GM21529 (cell line): ENCODE data around the gene ZBTB44.
"Not testable (repeated sequence)": the region's sequence is repeated elsewhere in the genome, so short reads cannot be mapped to it uniquely, and the experiment has no call there.

Experiments
- ATAC-seq: cut with Tn5 transposase; IDR thresholded peaks from one replicate; pipeline ENCODE4 v1.9.1; 2021; ENCODE audit not compliant: unreplicated experiment

ZBTB44 gene

GRCh38 chr11:130249371-130249770 lies 65.3 kb downstream of the ZBTB44 start:
- no peak for ATAC-seq

GRCh38 chr11:130247319-130247718 lies 67.4 kb downstream of the ZBTB44 start:
- ATAC-seq = no peak

GRCh38 chr11:130246738-130247137 lies 68.0 kb downstream of the ZBTB44 start:
- ATAC-seq = no peak

GRCh38 chr11:130246270-130246669 lies 68.4 kb downstream of the ZBTB44 start:
- no peak for ATAC-seq

GRCh38 chr11:130245375-130245774 lies 69.3 kb downstream of the ZBTB44 start:
- ATAC-seq = not testable (repeated sequence)

GRCh38 chr11:130244848-130245247 lies 69.9 kb downstream of the ZBTB44 start:
- no peak for ATAC-seq

- peak; percentile 83 for ATAC-seq
These were observed 70.9 kb downstream of the ZBTB44 start for GRCh38 chr11:130243816-130244215.

- no peak for ATAC-seq
These were observed 73.0 kb downstream of the ZBTB44 start for GRCh38 chr11:130241713-130242112.

- peak; percentile 55 for ATAC-seq
These were observed 77.3 kb downstream of the ZBTB44 start for GRCh38 chr11:130237282-130238006.

GRCh38 chr11:130234315-130234714 lies 80.4 kb downstream of the ZBTB44 start:
- no peak for ATAC-seq

- ATAC-seq = not testable (repeated sequence)
These were observed 80.8 kb downstream of the ZBTB44 start for GRCh38 chr11:130233888-130234287.

- not testable (repeated sequence) for ATAC-seq
These were observed 81.2 kb downstream of the ZBTB44 start for GRCh38 chr11:130233486-130233885.

- no peak for ATAC-seq
These were observed 87.3 kb downstream of the ZBTB44 start for GRCh38 chr11:130227373-130227772.

- ATAC-seq = no peak
These were observed 91.3 kb downstream of the ZBTB44 start for GRCh38 chr11:130223291-130223971.

GRCh38 chr11:130220311-130221035 lies 94.2 kb downstream of the ZBTB44 start:
- no peak for ATAC-seq

- no peak for ATAC-seq
These were observed 95.6 kb downstream of the ZBTB44 start for GRCh38 chr11:130219148-130219547.

GRCh38 chr11:130218501-130219070 lies 96.1 kb downstream of the ZBTB44 start:
- no peak for ATAC-seq

- ATAC-seq = no peak
These were observed 97.3 kb downstream of the ZBTB44 start for GRCh38 chr11:130217133-130218031.

- ATAC-seq = no peak
These were observed 98.1 kb downstream of the ZBTB44 start for GRCh38 chr11:130216591-130217132.

- ATAC-seq = no peak
These were observed 98.5 kb downstream of the ZBTB44 start for GRCh38 chr11:130216221-130216550.
